H1 (cell line): Measurements from ENCODE around the gene C14orf93. TPM values are rescaled to one million over a fixed set of nuclear protein-coding genes. Genes with fewer than 3 reads are reported as not detected.
A peak's percentile ranks its signal among the peaks of the same experiment; 100 is the strongest.

Source experiments
- CTCF ChIA-PET: fragments of 300-600 bp; sonication (Branson Sonifier 250); formaldehyde crosslinking; loops from one replicate; lab custom pipeline; 2021; ENCODE audit not compliant: partially characterized antibody; lab: Charles Lee
- POLR2A ChIA-PET: fragments of 300-600 bp; sonication (Branson Sonifier 250); formaldehyde crosslinking; loops from one replicate; lab custom pipeline; 2021; ENCODE audit warnings: inconsistent platforms; ENCODE audit not compliant: partially characterized antibody; lab: Charles Lee
- DNase-seq, 2 experiments: peaks; one replicate each; pipeline versions ENCODE4 v3.0.0 to v3.0.0-alpha.2; 2010 to 2022; ENCODE audit warnings: low spot score in 2 of 2, low read depth in 1 of 2, mixed read lengths in 1 of 2
- FAIRE-seq: peaks from 2 replicates; lab custom pipeline; 2011; peaks lifted over from hg19 to GRCh38; lab: Jason Lieb, UNC
- H2AFZ ChIP-seq: 2 replicates; pipeline ENCODE4 v1.8.1; 2012; ENCODE audit warnings: low read length, inconsistent platforms
- H2AK5ac ChIP-seq: 2 replicates; pipeline ENCODE4 v1.6.1; 2013; ENCODE audit warnings: low read depth, low read length
- H2BK120ac ChIP-seq: replicated peaks from 2 replicates; pipeline ENCODE3; 2013; ENCODE audit warnings: low read depth, low read length, inconsistent platforms
- H2BK12ac ChIP-seq: 2 replicates; pipeline ENCODE4 v1.6.1; 2013; ENCODE audit warnings: low read depth, low read length
- H2BK15ac ChIP-seq: 2 replicates; pipeline ENCODE4 v1.6.1; 2013; ENCODE audit warnings: low read length
- H2BK20ac ChIP-seq: 2 replicates; pipeline ENCODE4 v1.6.1; 2013; ENCODE audit warnings: low read length
- H2BK5ac ChIP-seq: 2 replicates; pipeline ENCODE4 v1.6.1; 2013; ENCODE audit warnings: low read depth, low read length
- H3K14ac ChIP-seq: 2 replicates; pipeline ENCODE4 v1.6.1; 2013; ENCODE audit warnings: inconsistent platforms; ENCODE audit not compliant: insufficient read length
- H3K18ac ChIP-seq: 2 replicates; pipeline ENCODE4 v1.6.1; 2013; ENCODE audit warnings: low read length; ENCODE audit errors: extremely low read depth
- H3K23ac ChIP-seq: 2 replicates; pipeline ENCODE4 v1.6.1; 2013; ENCODE audit warnings: inconsistent platforms; ENCODE audit not compliant: insufficient read length
- H3K23me2 ChIP-seq: 2 replicates; pipeline ENCODE4 v1.6.1; 2013; ENCODE audit warnings: low read depth, low read length
- H3K27ac ChIP-seq: 2 replicates; pipeline ENCODE4 v1.6.1; 2011; ENCODE audit warnings: low read depth, low read length, inconsistent platforms
- H3K27me3 ChIP-seq, 4 experiments: replicated peaks in 1 of 4; 1 replicate in 1 of 4; 2 replicates in 3 of 4; pipeline versions ENCODE4 v1.6.1 to v1.8.1; 2011 to 2013; ENCODE audit warnings: low read length in 3 of 4, mild to moderate bottlenecking in 3 of 4, inconsistent platforms in 2 of 4, mixed read lengths in 2 of 4, moderate library complexity in 1 of 4; ENCODE audit not compliant: control insufficient read depth in 3 of 4, insufficient read depth in 3 of 4; ENCODE audit errors: extremely low read depth in 1 of 4
- H3K36me3 ChIP-seq, 4 experiments: 2 replicates each; pipeline versions ENCODE4 v1.6.1 to v1.8.1; 2011 to 2013; ENCODE audit warnings: mild to moderate bottlenecking in 4 of 4, low read length in 3 of 4, moderate library complexity in 2 of 4, control low read depth in 1 of 4, inconsistent platforms in 1 of 4; ENCODE audit not compliant: insufficient read depth in 4 of 4, control insufficient read depth in 2 of 4
- H3K4ac ChIP-seq: replicated peaks from 2 replicates; pipeline ENCODE3; 2013; ENCODE audit warnings: low read length, low read depth, mixed read lengths, inconsistent platforms; ENCODE audit not compliant: insufficient read length
- H3K4me1 ChIP-seq, 4 experiments: replicated peaks in 1 of 4; 1 replicate in 1 of 4; 2 replicates in 3 of 4; pipeline versions ENCODE4 v1.6.1 to v1.8.1; 2011 to 2013; ENCODE audit warnings: low read length in 3 of 4, inconsistent platforms in 2 of 4, mixed read lengths in 1 of 4; ENCODE audit not compliant: insufficient read depth in 4 of 4, control insufficient read depth in 3 of 4
- H3K4me2 ChIP-seq, 2 experiments: 2 replicates each; pipeline versions ENCODE4 v1.6.1 to v1.8.1; 2011 to 2013; ENCODE audit warnings: low read depth in 2 of 2, low read length in 2 of 2, control low read depth in 1 of 2, inconsistent platforms in 1 of 2, mild to moderate bottlenecking in 1 of 2; ENCODE audit not compliant: insufficient read depth in 1 of 2
- H3K4me3 ChIP-seq, 4 experiments: fragments of 200-600, 300-600 bp in 1 of 4; sonication (generic), shearing (Covaris generic), sonication (Bioruptor Twin) in 1 of 4; 2 replicates each; pipeline versions ENCODE4 v1.5.1 to v1.8.1; 2011 to 2016; ENCODE audit warnings: low read length in 4 of 4, low read depth in 3 of 4, control low read depth in 2 of 4, inconsistent platforms in 2 of 4, mild to moderate bottlenecking in 2 of 4, mixed read lengths in 1 of 4, moderate library complexity in 1 of 4; ENCODE audit not compliant: insufficient read depth in 2 of 4; ENCODE audit errors: extremely low read depth in 1 of 4
- H3K56ac ChIP-seq: replicated peaks from 2 replicates; pipeline ENCODE3; 2013; ENCODE audit warnings: low read depth, mild to moderate bottlenecking, mixed read lengths, low read length, inconsistent platforms; ENCODE audit not compliant: insufficient read length
- H3K79me1 ChIP-seq: 2 replicates; pipeline ENCODE4 v1.6.1; 2013; ENCODE audit warnings: low read depth, low read length, control low read depth
- H3K79me2 ChIP-seq, 2 experiments: 2 replicates each; pipeline versions ENCODE4 v1.6.1 to v1.8.1; 2012 to 2013; ENCODE audit warnings: low read length in 2 of 2, mild to moderate bottlenecking in 2 of 2, inconsistent platforms in 1 of 2; ENCODE audit not compliant: insufficient read depth in 2 of 2, control insufficient read depth in 1 of 2
- H3K9ac ChIP-seq, 4 experiments: replicated peaks in 1 of 4; 1 replicate in 1 of 4; 2 replicates in 3 of 4; pipeline versions ENCODE4 v1.6.1 to v1.8.1; 2011 to 2013; ENCODE audit warnings: low read depth in 3 of 4, low read length in 3 of 4, control low read depth in 2 of 4, mild to moderate bottlenecking in 2 of 4, moderate library complexity in 2 of 4, inconsistent platforms in 1 of 4; ENCODE audit errors: extremely low read depth in 1 of 4
- H3K9me3 ChIP-seq, 2 experiments: 2 replicates each; pipeline versions ENCODE4 v1.6.1 to v1.8.1; 2012 to 2013; ENCODE audit warnings: mild to moderate bottlenecking in 2 of 2, moderate library complexity in 2 of 2, control low read depth in 1 of 2, inconsistent platforms in 1 of 2, low read depth in 1 of 2, low read length in 1 of 2, mixed read lengths in 1 of 2; ENCODE audit not compliant: insufficient read depth in 2 of 2
- H4K20me1 ChIP-seq, 2 experiments: replicated peaks in 1 of 2; 2 replicates each; pipeline versions ENCODE3 to v1.8.1; 2011 to 2013; ENCODE audit warnings: inconsistent platforms in 2 of 2, low read length in 2 of 2, mild to moderate bottlenecking in 1 of 2; ENCODE audit not compliant: insufficient read depth in 2 of 2, control insufficient read depth in 1 of 2
- H4K5ac ChIP-seq: 2 replicates; pipeline ENCODE4 v1.6.1; 2013; ENCODE audit warnings: low read length, low read depth, mixed read lengths, inconsistent platforms; ENCODE audit not compliant: insufficient read length
- H4K8ac ChIP-seq: 2 replicates; pipeline ENCODE4 v1.8.0; 2013; ENCODE audit warnings: mild to moderate bottlenecking, moderate library complexity, low read length, inconsistent platforms; ENCODE audit not compliant: insufficient read depth; ENCODE audit errors: extremely low read depth
- H4K91ac ChIP-seq: replicated peaks from 2 replicates; pipeline ENCODE3; 2013; ENCODE audit warnings: low read length, mixed read lengths, inconsistent platforms; ENCODE audit not compliant: insufficient read length
- ASH2L ChIP-seq: fragments of 200-600, 300-600 bp; sonication (generic); IDR thresholded peaks from one replicate; pipeline ENCODE4 v1.7.1; 2017; ENCODE audit warnings: low read length
- BRCA1 ChIP-seq: IDR thresholded peaks from 2 replicates; pipeline ENCODE4 v1.6.1; 2012; ENCODE audit warnings: low read depth, low read length, improper control_type of control experiment
- CREB1 ChIP-seq: IDR thresholded peaks from 2 replicates; pipeline ENCODE4 v1.6.1; 2012; ENCODE audit warnings: inconsistent platforms
- EP300 ChIP-seq, 2 experiments: IDR thresholded peaks; 1 replicate in 1 of 2; 2 replicates in 1 of 2; pipeline ENCODE4 v1.6.1; 2011 to 2012; ENCODE audit warnings: low read depth in 2 of 2, low read length in 2 of 2, mild to moderate bottlenecking in 2 of 2, borderline replicate concordance in 1 of 2, inconsistent platforms in 1 of 2, moderate library complexity in 1 of 2
- HDAC6 ChIP-seq: IDR thresholded peaks from one replicate; pipeline ENCODE4 v1.7.1; 2012; ENCODE audit warnings: low read depth, mild to moderate bottlenecking, inconsistent platforms, low read length, moderate library complexity
- MAX ChIP-seq: IDR thresholded peaks from 2 replicates; pipeline ENCODE4 v1.6.1; 2012; ENCODE audit warnings: inconsistent platforms
- NANOG ChIP-seq: IDR thresholded peaks from 2 replicates; pipeline ENCODE4 v1.6.1; 2011; ENCODE audit warnings: low read length, low read depth, mild to moderate bottlenecking, inconsistent platforms; ENCODE audit not compliant: insufficient read depth, poor library complexity, severe bottlenecking
- POLR2AphosphoS5 ChIP-seq: IDR thresholded peaks from 2 replicates; pipeline ENCODE4 v1.6.1; 2011; ENCODE audit warnings: low read depth, low read length
- SIRT6 ChIP-seq: IDR thresholded peaks from one replicate; pipeline ENCODE4 v1.7.1; 2012; ENCODE audit warnings: low read length, inconsistent platforms
- TBP ChIP-seq: IDR thresholded peaks from 2 replicates; pipeline ENCODE4 v1.6.1; 2011; ENCODE audit warnings: low read depth, low read length, improper control_type of control experiment
- TEAD4 ChIP-seq: IDR thresholded peaks from 2 replicates; pipeline ENCODE4 v1.6.1; 2012; ENCODE audit warnings: low read depth, low read length, inconsistent platforms, mixed read lengths
- WGBS, 2 experiments: shearing (Covaris generic) in 1 of 2; methylation state at CpG; one replicate each; pipeline versions ENCODE4 v1.1.6 to v1.1.7; 2013 to 2015; ENCODE audit warnings: low lambda C conversion rate in 2 of 2, mixed read lengths in 2 of 2, inconsistent platforms in 1 of 2, low coverage in 1 of 2, missing lambda C conversion rate in 1 of 2; ENCODE audit not compliant: insufficient replicate concordance in 2 of 2, insufficient coverage in 1 of 2, insufficient read length in 1 of 2; ENCODE audit errors: extremely low coverage in 1 of 2, missing lambda C conversion rate in 1 of 2; 5-methylcytosine and 5-hydroxymethylcytosine counted together
- polyA plus RNA-seq, 7 experiments: library from polyadenylated mRNA; depleted of rRNA in 3 of 7; stranded (reverse) in 5 of 7; unstranded in 2 of 7; fragments of >200 nt in 5 of 7; fragments of 200-250 nt in 2 of 7; gene quantifications; 1 replicate in 5 of 7; 2 replicates in 1 of 7; 4 replicates in 1 of 7; pipeline versions ENCODE4 v1.2.1 to v1.2.3, GENCODE V29; 2011 to 2013; ENCODE audit warnings: missing spikeins in 2 of 7, mixed read lengths in 2 of 7
- total RNA-seq: library from RNA; stranded (reverse); fragmentation: NEBNext Ultra II Directional; extraction: Animal tissue kit (Norgen Biotek cat#: 25700); gene quantifications from 2 replicates; pipeline ENCODE4 v1.2.1, GENCODE V29; 2021

Gene C14orf93
- total and polyA plus RNA-seq, 2 of the 8 experiments (the other 6 are each of a cell fraction or from before 2014, with no cell fraction given) = 7.8 to 8.2 TPM

DNA sequence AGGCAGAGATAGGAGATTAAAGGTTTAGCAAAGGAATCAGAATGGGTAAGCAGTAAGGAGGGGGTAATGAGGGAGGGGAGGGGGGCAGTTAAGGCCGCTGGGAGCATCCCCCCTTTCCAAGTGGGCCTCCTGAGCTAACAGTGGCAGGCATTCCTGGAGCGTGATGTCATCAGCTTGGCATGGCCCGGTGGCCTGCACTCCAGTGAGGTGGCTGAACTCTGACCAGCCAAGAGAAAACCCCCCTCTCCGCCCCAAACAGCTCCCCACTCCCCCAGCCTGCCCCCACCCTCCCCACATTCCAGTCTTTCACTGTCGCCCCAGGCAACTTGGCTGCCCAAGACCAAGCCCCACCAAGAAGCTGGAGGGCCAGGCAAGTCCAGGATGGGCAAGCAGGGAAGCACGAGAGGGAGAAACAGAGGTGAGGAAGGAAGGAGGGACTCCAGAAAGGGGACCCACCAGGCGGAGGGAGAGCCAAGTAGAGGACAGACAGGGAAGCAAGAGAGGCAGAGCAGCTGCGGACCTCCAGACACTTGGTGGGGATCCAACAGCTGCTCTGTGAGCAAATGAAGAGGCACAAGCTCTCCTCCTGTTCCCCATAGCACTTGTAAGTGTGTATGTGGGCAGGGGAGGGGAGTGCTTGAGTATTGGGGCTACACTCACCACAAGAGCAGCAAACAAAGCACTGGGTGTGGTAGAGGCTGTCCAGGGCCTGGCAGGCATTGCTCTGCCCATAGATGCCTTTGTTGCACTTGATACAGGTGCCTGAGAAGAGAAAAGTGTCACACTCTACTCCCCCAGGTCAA lies 32.1 kb downstream of the C14orf93 start:
- H4K20me1 ChIP-seq = peaks cover 0 to 2% of the 10 kb centered on the region in 2 experiments
- H2AFZ ChIP-seq = no peak overlapping the region
- ChIA-PET CTCF (interaction anchor here (0.6 to 7.7 kb wide), 22 partner anchors 8 to 407 kb away, joined by 3 to 175 read pairs (median 4); partner anchors contain the start of genes AJUBA, HAUS4 and RBM23), POLR2A (interaction anchor here (0.8 to 13.2 kb wide), 23 partner anchors 9 to 155 kb away, joined by 3 to 133 read pairs (median 6); partner anchors contain the start of genes ACIN1, C14orf119, CDH24 and HAUS4)
- H3K14ac ChIP-seq = no peak overlapping the region
- peak overlapping the region; percentile 98 for H2AK5ac ChIP-seq
- peak overlapping the region; percentile 58 for H2BK120ac ChIP-seq
- H3K27ac ChIP-seq = peak overlapping the region; percentile 87
- H3K56ac ChIP-seq = no peak overlapping the region
- DNase-seq (peak; percentile 77 to 88), FAIRE-seq (no peak)
- H2BK15ac ChIP-seq = peak overlapping the region; percentile 20; the same call in 1 of the 2 replicates
- whole genome bisulfite sequencing, 2 experiments = 20% methylated on average over 4 of the region's 8 CpGs; no CpG with 5 or more reads in 1 of the 2 experiments
- H3K18ac ChIP-seq = peak overlapping the region; percentile 89
- H3K36me3 ChIP-seq = peaks cover 11 to 58% (median 28%) of the 10 kb centered on the region in 4 experiments
- H3K79me1 ChIP-seq = no peaks in the 10 kb centered on the region; the same call in 1 of the 2 replicates
- peaks cover 12% of the 10 kb centered on the region for H3K23me2 ChIP-seq
- 0 out of 2 replicates have a peak overlapping the region, but pooled peaks have one; percentile 40 for H4K8ac ChIP-seq
- H3K27me3 ChIP-seq = peaks cover 0 to 9% (median 4%) of the 10 kb centered on the region in 4 experiments; a peak in 2 of 7 replicates
- peak overlapping the region; percentile 99 for H2BK12ac ChIP-seq
- H3K23ac ChIP-seq = no peak overlapping the region
- peak overlapping the region in 2 of 4 experiments; percentile 22 to 94; a peak in 5 of 8 replicates for H3K4me3 ChIP-seq
- peak overlapping the region; percentile 95 for H2BK5ac ChIP-seq
- peak overlapping the region; percentile 85 for H4K91ac ChIP-seq
- H4K5ac ChIP-seq = peak overlapping the region; percentile 16
- H3K4me2 ChIP-seq = peak overlapping the region; percentile 79 to 81
- peaks cover 0 to 54% of the 10 kb centered on the region in 2 experiments; a peak in 2 of 4 replicates for H3K79me2 ChIP-seq
- H2BK20ac ChIP-seq = peak overlapping the region; percentile 88
- H3K4ac ChIP-seq = peak overlapping the region; percentile 40
- H3K9me3 ChIP-seq = no peaks in the 10 kb centered on the region
- H3K9ac ChIP-seq = peak overlapping the region in 3 of 4 experiments; percentile 24 to 60 (median 27); a peak in 6 of 7 replicates
- peaks cover 28 to 34% (median 31%) of the 10 kb centered on the region in 4 experiments for H3K4me1 ChIP-seq
- TF ChIP-seq ASH2L = peak; percentile 52
- no peak for TF ChIP-seq BRCA1
- peak; percentile 53 for TF ChIP-seq MAX
- TF ChIP-seq TEAD4 = peak; percentile 97
- TF ChIP-seq NANOG = no peak
- TF ChIP-seq EP300 (IDR thresholded peaks at IDR 0.05; ENCODE audit: borderline replicate concordance in 1 of 2, low read depth in 2 of 2, low read length in 2 of 2) = peak in 1 of 2 experiments; percentile 69; a peak in 1 of 3 replicates
- no peak; the same call in 1 of the 2 replicates for TF ChIP-seq POLR2AphosphoS5
- TF ChIP-seq TBP = no peak
- no peak for TF ChIP-seq HDAC6
- no peak for TF ChIP-seq SIRT6
- TF ChIP-seq CREB1 = peak; percentile 83
